Liver (tissue), 9 donors: ENCODE measurements around the gene BTN1A1. TPM values are rescaled to one million over a fixed set of nuclear protein-coding genes. Genes with fewer than 3 reads are reported as not detected.
"Not testable (repeated sequence)": the region's sequence is repeated elsewhere in the genome, so short reads cannot be mapped to it uniquely, and the experiment has no call there.

Experiments
- DNase-seq: peaks from one replicate; pipeline ENCODE4 v3.0.0-alpha.2; 2017; ENCODE audit warnings: low spot score
- H3K27ac ChIP-seq, 2 donors: one replicate each; pipeline ENCODE4 v1.7.0; 2013; ENCODE audit warnings: inconsistent platforms in 2 of 2, low read length in 2 of 2, control low read depth in 1 of 2, low read depth in 1 of 2, mild to moderate bottlenecking in 1 of 2
- H3K27me3 ChIP-seq, 4 donors: one replicate each; pipeline versions ENCODE4 v1.6.1 to v1.7.0; 2013; ENCODE audit warnings: low read length in 3 of 4, inconsistent platforms in 1 of 4, mild to moderate bottlenecking in 1 of 4, moderate library complexity in 1 of 4; ENCODE audit not compliant: control insufficient read depth in 4 of 4, insufficient read depth in 4 of 4
- H3K36me3 ChIP-seq, 4 donors: one replicate each; pipeline versions ENCODE4 v1.6.1 to v1.7.0; 2013; ENCODE audit warnings: low read length in 3 of 4, mild to moderate bottlenecking in 3 of 4, low read depth in 1 of 4, moderate library complexity in 1 of 4; ENCODE audit not compliant: control insufficient read depth in 4 of 4, insufficient read depth in 3 of 4
- H3K4me1 ChIP-seq, 4 donors: one replicate each; pipeline versions ENCODE4 v1.6.1 to v1.7.0; 2013; ENCODE audit warnings: low read length in 3 of 4, mild to moderate bottlenecking in 3 of 4, moderate library complexity in 1 of 4; ENCODE audit not compliant: control insufficient read depth in 4 of 4, insufficient read depth in 4 of 4
- H3K4me3 ChIP-seq, 3 donors: one replicate each; pipeline versions ENCODE4 v1.6.1 to v1.7.0; 2013; ENCODE audit warnings: low read length in 3 of 3, control low read depth in 1 of 3, low read depth in 1 of 3, mild to moderate bottlenecking in 1 of 3
- H3K9ac ChIP-seq, 2 donors: one replicate each; pipeline ENCODE4 v1.7.0; 2013; ENCODE audit warnings: low read length in 2 of 2, mild to moderate bottlenecking in 2 of 2, moderate library complexity in 2 of 2, control low read depth in 1 of 2, low read depth in 1 of 2
- H3K9me3 ChIP-seq, 4 donors: one replicate each; pipeline versions ENCODE4 v1.6.1 to v1.7.0; 2013; ENCODE audit warnings: low read length in 3 of 4; ENCODE audit not compliant: control insufficient read depth in 4 of 4
- ATF3 ChIP-seq: IDR thresholded peaks from 2 replicates; pipeline ENCODE4 v1.6.1; 2016; ENCODE audit warnings: antibody characterized with exemption
- CTCF ChIP-seq: fragments of 150-350 bp; IDR thresholded peaks from 2 replicates; pipeline ENCODE4 v1.5.1; 2017; ENCODE audit warnings: improper control_type of control experiment, low read depth, low read length; ENCODE audit not compliant: missing input control
- EGR1 ChIP-seq, 2 donors: IDR thresholded peaks; 2 replicates each; pipeline ENCODE4 v1.6.1; 2016 to 2018; ENCODE audit warnings: antibody characterized with exemption in 2 of 2, low read depth in 2 of 2
- FOXA1 ChIP-seq: IDR thresholded peaks from 2 replicates; pipeline ENCODE4 v1.6.1; 2016; ENCODE audit warnings: antibody characterized with exemption
- FOXA2 ChIP-seq: IDR thresholded peaks from 2 replicates; pipeline ENCODE4 v1.6.1; 2016; ENCODE audit warnings: antibody characterized with exemption
- HNF4A ChIP-seq, 2 donors: conservative IDR thresholded peaks; 2 replicates each; pipeline ENCODE4 v1.6.1; 2016; ENCODE audit warnings: antibody characterized with exemption in 2 of 2, mild to moderate bottlenecking in 2 of 2
- HNF4G ChIP-seq: IDR thresholded peaks from 2 replicates; pipeline ENCODE4 v1.6.1; 2016; ENCODE audit warnings: antibody characterized with exemption
- JUND ChIP-seq, 2 donors: IDR thresholded peaks; 2 replicates each; pipeline ENCODE4 v1.6.1; 2016; ENCODE audit warnings: antibody characterized with exemption in 2 of 2
- MAX ChIP-seq: IDR thresholded peaks from 2 replicates; pipeline ENCODE4 v1.6.1; 2016; ENCODE audit warnings: antibody characterized with exemption
- NR2F2 ChIP-seq: IDR thresholded peaks from 2 replicates; pipeline ENCODE4 v1.6.1; 2016; ENCODE audit warnings: antibody characterized with exemption
- RAD21 ChIP-seq, 2 donors: IDR thresholded peaks; 2 replicates each; pipeline ENCODE4 v1.6.1; 2016; ENCODE audit warnings: antibody characterized with exemption in 2 of 2, mild to moderate bottlenecking in 2 of 2
- REST ChIP-seq: IDR thresholded peaks from 2 replicates; pipeline ENCODE4 v1.6.1; 2016; ENCODE audit warnings: antibody characterized with exemption, mild to moderate bottlenecking
- SP1 ChIP-seq: IDR thresholded peaks from 2 replicates; pipeline ENCODE4 v1.6.1; 2018; ENCODE audit warnings: antibody characterized with exemption, mild to moderate bottlenecking
- TAF1 ChIP-seq: conservative IDR thresholded peaks from 2 replicates; pipeline ENCODE4 v1.6.1; 2016; ENCODE audit warnings: antibody characterized with exemption, mild to moderate bottlenecking
- YY1 ChIP-seq: IDR thresholded peaks from 2 replicates; pipeline ENCODE4 v1.6.1; 2016; ENCODE audit warnings: antibody characterized with exemption, mild to moderate bottlenecking
- ZBTB33 ChIP-seq: IDR thresholded peaks from 2 replicates; pipeline ENCODE4 v1.6.1; 2016; ENCODE audit warnings: antibody characterized with exemption
- WGBS: extraction: QIAGEN DNeasy Blood & Tissue Kit; methylation state at CpG from one replicate; pipeline ENCODE4 v1.1.7; 2013; 5-methylcytosine and 5-hydroxymethylcytosine counted together
- polyA plus RNA-seq, 2 donors: library from polyadenylated mRNA; stranded (reverse) in 1 of 2; unstranded in 1 of 2; fragments of 200-250 nt in 1 of 2; fragments of >200 nt in 1 of 2; fragmentation: Nextera tagmentation in 1 of 2; extraction: Ambion mirVana in 1 of 2; gene quantifications; one replicate each; pipeline versions ENCODE4 v1.2.1 to v1.2.3, GENCODE V29; 2013 to 2015
- total RNA-seq, 2 donors: library from RNA; depleted of rRNA; stranded (reverse); fragments of >200 nt; gene quantifications; one replicate each; pipeline ENCODE4 v1.2.3, GENCODE V29; 2014
- donor health status: healthy.
- donor health status: healthy.
- donor health status: healthy.
- donor health status: healthy.
- donor health status: healthy.

Gene BTN1A1
- total and polyA plus RNA-seq, 4 donors: 0.06 TPM; not detected in 3

- Histone ChIP-seq H3K4me3 (no peak overlapping the region), H3K27me3 (peaks cover 0 to 5% (median 2%) of the 10 kb centered on the region in 4 donors), H3K9ac (no peak overlapping the region), H3K27ac (no peak overlapping the region), H3K36me3 (no peaks in the 10 kb centered on the region), H3K9me3 (no peaks in the 10 kb centered on the region), H3K4me1 (no peaks in the 10 kb centered on the region)
- DNase-seq: no peak
- TF ChIP-seq EGR1 (IDR thresholded peaks at IDR 0.05; ENCODE audit: low read depth in 2 of 2) (no peak), HNF4A (conservative IDR thresholded peaks at IDR 0.05) (no peak), ZBTB33 (no peak), YY1 (no peak), NR2F2 (no peak), REST (no peak), MAX (no peak), SP1 (no peak), RAD21 (IDR thresholded peaks at IDR 0.05) (no peak), ATF3 (no peak), FOXA2 (no peak), HNF4G (no peak), TAF1 (no peak), FOXA1 (no peak), JUND (IDR thresholded peaks at IDR 0.05) (no peak), CTCF (no peak)
- 78% methylated on average over 3 of the region's 3 CpGs for WGBS
Observed at GRCh38 chr6:26507658-26508057, 7.6 kb downstream of the BTN1A1 start.

- DNase-seq, H3K4me3 ChIP-seq, H3K9me3 ChIP-seq, H3K27me3 ChIP-seq, H3K36me3 ChIP-seq, H3K9ac ChIP-seq, H3K27ac ChIP-seq, H3K4me1 ChIP-seq: not testable (repeated sequence)
- WGBS: 84% methylated on average over 8 of the region's 8 CpGs
Observed at GRCh38 chr6:26511033-26511432, 10.9 kb downstream of the BTN1A1 start.
